Measurements from ENCODE around the gene VMAC.

Gene VMAC

DNA sequence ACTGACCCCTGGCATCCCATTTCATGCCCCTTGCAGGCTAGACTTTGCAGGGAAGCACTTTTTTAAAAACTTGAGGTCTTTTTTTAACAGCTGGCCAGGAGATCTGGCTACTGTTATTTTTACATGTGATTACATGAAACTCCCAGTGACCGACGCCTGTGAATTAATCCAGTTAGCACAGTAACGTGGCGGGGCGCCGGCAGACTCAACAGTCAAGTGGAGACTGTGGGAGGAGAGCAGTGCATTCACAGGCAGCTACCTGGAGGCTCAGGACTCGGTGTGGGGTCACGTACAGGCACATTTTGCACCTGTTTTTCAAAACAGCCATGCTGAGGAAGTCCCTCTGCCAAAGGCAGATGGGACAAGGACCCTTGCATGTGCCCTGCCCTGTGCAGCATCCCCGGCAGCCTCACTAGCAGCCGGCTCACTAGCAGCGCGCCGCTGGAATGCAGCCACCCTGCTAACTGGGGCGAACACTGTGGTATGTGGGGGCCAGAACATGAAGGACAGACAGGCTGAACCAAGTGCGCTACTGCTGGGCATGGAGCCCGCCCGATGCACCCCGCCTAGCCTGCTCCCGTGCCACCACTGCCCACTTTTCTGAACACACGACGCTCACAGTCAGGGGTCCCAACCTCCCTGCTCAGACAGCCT, 28.1 kb downstream of the VMAC start:
- no peak for FAIRE-seq

DNA sequence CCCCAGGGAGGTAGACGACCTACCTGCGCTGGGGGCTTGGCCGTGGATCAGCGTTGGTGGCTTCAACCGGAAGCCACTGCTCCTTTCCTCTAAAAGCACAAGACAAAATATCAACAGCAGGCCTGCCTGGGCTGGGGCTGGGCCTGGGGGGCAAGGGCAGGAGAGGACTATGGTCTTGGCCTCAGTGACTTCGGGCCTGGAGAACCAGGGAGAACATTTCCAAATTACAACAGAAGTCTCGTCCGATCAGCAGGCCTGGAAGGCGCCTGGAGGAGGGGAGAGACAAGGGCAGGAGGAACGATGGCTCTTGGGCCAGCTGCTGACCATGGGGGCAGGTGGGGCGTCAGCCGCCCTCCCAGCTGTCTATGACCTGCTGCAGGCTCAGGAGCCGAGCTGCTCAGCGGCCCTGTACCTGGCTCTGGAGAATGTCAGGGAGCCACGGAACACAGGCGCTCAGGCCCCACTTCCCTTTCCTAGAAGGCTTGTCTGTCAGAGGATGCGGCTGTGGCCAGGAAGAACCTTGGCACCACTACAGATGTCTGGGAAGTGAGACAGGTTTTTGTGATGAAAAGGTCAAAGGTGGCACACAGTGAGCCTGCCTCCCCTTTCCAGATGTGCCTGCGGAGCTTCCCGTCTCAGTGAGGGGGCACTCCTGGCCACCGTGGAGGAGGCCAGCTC, 28.9 kb downstream of the VMAC start:
- FAIRE-seq = no peak

DNA sequence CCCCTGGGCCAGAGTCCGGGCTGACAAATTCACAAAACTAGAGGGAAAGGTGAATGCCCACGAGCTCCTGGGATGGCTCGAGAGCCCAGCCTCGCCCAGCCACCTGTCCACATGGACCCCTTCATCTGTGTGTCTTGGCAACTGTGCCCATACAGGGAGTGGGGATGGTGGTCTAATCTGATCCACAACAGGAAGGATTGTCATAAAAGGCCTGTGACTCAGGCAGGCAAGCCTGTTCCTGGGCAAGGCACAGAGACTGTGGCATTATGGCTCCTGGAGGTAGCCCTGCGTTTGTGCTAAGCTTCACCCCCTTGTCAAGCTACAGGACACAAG, 29.4 kb downstream of the VMAC start:
- FAIRE-seq = no peak

DNA sequence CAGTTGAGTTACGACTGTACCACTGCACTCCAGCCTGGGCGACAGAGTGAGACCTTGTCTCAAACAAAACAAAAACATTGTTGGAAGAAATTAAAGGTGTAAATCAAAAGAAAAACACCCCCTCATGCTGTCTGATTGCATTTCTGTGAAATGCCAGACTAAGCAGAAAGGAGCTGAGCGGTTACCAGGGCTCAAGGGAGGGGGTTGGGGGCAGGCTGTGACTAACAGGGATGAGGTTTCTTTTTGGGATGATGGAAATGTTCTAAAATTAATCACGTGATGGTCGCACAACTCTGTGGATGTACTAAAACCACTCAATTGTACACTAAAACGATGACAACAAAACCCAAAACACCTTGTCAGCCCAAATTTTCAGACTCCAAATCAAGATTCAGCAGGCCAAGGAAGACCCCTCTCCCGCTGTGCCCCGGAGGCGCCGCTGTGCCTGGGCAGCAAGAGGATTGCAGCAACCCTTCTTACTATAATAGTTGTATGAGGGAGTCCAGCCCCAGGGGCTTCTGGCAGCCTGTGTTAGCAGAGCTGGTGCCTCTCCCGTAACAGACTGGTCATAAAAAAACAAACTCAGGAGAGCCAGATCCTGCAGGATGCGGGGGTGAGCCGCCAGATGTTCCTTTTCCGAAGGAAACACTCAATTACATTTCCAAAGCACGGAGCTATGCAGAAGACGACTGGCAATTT, 30.3 kb downstream of the VMAC start:
- FAIRE-seq = no peak

DNA sequence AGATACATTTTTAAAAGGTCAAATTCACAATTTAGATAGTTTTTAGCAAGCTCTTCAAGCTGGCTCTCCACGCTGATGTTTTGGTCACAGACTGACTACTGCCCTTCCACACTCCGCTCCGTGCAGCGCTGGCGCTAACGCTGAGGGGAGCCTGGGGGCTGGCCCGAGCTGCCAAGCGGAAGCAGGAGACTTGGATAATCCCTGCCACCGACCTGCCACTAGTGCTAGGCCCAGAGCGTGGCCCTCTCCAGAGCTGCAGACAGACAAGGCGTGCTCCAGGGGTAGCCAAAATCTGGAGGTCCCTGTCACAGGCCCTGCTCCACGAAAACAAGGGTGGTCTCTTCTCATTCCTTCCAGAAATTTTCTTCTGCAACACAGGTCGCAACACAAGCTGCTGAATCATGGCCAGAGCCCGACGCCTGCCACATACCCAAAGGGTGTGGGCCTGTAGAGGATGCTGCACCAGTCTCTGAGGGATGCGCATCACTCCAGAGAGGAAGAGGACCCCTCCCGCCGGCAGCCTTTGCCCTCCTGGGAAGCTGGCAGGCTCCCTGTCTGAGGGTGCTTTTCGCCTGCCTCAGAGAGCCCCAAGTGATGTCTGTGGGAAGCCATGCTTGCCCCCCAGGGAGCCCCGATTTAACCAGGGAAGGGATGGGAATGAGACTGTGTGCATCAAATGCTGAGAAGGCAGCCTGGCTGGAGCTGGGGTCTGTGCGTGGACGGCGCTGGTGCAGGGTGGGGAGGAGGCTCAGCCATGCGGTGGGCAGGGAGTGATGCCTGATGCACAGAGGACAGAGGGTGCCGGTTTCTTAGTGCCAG, 31.0 kb downstream of the VMAC start:
- FAIRE-seq = no peak

DNA sequence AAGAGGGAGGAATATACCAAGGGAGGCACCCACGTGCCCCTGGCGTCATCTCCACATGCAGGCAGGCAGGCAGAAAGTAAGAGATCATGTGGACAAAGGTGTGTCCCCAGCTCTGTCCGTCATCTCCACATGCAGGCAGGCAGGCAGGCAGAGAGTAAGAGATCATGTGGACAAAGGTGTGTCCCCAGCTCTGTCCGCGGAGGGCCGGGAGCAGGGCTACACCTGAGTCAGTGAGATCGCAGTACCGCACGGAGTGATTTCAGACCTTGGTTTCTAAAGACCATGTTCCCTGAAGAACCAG, 31.6 kb downstream of the VMAC start:
- no peak for FAIRE-seq

DNA sequence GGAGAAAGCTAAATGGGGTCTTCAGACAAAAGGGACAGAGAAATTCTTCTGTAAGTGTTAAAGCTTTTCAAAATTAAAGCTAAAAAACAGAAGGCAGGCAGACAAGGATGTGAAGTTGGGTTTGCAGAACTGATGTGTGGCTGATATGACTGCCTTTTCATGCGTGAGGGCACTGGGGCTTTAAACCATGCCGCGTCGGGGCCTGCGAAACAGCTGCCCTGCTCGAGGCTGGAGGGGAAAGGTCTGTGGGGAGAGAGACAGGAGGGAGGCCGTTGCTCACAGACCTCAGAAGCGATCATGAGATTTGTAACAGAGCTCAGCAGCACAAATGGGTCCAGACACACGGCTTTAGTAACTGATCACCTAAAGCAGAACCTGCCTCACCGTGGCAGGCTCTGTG, 32.9 kb downstream of the VMAC start:
- no peak for FAIRE-seq

DNA sequence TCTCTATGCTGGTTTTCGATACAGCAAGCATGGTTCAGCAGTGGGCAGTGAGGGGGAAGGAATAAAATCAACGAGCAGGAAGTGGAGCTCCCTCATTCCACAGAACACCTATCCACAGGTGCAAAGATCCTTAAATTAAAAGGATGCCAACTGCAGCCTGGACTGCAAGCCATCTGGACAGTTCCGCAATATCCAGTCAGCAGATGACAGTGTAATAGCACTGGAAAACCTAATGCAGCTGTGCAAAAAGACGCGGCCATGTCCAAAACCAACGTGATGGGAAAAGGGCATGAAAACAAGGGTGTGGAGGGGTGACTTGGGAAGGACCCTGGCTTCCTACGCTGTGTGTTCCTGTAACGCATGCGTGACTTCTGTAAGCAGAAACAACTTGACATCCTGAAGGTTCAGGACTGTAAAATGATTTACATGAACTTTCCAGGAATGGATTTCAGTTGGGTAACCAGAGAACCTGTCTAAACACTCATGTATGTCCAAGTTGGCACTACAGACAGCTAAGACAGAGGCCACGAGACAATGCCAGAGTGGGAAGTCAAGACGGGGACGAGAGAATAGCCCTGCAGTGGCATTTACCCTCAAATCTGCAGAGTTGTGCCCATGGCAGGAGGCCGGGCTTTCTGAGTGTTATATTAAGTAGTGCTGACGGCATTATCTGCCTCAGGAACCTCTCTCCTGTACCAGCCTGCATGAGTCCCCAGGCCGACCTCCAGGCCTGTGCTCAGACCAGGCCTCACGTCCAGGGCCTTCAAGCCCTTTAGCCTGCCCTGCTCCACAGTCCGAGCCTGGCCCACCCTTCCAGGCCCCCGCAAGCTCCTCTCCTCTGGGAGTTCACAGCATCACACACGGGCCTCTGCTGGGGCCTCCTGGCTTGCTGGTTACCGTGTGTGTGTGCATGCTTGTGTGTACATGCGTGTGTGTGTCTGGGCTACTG, 35.9 kb downstream of the VMAC start:
- FAIRE-seq = no peak

DNA sequence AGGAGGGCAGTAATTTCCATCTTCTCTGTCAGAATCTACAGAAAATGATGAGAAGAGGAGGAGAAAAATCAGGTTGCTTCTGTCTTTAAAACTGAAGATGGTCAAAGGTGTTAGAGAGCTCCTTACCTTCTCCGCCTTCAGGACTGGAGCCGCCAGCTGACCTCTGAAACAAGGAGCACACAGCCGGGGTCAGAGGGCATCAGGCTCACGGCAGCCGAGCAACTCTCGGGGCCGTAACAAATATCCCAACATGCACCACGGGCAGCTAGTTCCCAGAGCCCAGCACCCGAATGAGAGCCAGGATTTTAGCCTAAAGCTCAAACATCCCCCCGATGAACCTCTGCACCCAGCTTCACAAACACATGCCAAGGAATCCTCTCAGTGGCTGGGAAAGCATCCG, 37.0 kb downstream of the VMAC start:
- no peak for FAIRE-seq

DNA sequence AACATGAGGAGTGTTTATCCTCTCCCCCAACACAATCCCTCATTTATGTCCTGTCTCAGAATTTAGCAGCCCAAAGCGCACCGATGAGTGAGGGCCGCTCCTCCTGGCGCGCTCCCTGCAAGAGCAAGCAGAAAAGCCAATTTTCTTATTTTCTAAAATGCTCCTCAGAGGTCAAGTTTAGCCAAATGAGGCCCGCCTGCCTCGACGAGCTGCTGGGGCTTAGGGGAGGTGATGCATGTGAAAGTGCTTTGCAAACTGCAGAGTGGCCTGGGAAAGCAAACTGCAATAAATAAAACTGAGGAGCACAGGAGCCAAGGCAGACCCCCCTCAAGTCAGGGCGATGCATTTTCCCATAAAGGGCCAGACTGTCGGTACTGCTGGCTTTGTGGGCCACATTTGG, 38.4 kb downstream of the VMAC start:
- no peak for FAIRE-seq

DNA sequence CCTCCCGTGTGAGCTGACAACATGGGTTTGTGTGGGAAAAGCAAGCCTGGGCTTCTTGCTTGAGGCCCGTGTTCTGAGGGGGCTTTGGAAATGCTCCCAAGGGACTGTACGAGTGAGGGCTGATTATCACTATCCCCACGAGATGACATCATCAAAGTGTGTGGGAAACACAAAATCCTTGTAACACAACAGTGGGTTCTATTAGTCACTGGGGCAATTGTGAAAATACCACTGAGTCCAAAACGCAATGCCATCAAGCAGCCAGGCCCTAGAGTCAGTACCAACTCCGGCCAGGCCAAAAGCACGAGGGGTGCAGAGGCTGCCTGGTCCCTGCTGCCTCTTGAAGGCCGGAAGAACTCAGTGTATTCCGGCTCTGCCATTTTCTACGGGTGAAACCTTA, 39.0 kb downstream of the VMAC start:
- no peak for FAIRE-seq

DNA sequence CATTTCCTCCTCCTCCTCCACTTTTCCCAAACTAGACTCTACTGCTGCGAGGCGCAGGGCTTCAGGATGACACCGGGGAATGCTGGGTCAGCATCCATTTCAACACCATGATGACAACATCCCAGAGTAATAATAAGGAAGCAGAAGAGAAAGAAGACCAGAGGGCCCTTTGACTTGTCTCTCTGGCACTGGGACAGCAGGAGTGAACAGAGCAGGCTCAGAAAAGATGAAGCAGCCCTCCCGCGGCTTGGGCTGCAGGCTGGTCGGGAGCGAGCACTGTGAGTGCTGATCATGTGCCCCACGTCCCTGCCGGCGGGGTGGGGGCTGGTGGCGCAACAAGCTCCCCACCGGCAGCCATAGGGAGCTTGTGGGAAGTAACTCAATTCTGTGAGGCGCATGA, 42.8 kb downstream of the VMAC start:
- FAIRE-seq = no peak

DNA sequence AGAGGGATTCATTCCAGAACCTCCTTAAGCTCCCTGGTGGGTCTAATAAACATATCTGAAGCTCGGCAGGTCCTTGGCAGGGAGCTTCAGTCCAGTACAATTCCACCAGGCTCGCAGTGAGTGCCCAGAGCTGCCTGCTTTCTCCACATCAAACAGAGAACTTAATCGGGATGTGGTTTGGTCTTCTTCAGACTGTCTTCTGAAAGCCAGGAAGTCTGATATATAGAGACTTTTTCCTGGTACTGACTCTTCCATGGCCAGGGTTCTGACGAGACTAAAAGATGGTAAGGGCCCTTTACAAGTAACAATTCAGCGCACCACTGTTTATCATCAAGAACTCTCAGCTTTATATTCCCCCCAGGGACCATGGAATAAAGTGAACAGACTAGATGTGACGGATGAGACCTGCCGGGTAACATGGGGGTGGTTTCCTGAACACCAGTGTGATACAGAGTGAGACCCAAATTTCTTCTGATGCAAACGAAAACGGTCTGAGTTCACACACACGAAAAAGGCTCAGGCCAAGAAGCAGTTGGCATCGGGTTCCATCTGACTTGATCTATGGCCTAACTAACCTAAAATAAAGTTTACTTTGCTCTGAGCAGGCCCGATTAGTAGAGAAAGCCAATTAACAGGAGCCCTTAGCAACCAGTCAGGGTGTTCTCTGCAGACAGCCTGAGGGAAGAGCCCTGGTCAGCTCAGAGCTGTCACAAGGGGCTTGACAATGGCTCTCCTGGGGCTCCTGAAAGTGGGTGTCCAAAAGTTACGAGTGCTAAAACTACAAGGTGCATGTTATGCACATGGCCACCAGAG, 44.3 kb downstream of the VMAC start:
- no peak for FAIRE-seq

DNA sequence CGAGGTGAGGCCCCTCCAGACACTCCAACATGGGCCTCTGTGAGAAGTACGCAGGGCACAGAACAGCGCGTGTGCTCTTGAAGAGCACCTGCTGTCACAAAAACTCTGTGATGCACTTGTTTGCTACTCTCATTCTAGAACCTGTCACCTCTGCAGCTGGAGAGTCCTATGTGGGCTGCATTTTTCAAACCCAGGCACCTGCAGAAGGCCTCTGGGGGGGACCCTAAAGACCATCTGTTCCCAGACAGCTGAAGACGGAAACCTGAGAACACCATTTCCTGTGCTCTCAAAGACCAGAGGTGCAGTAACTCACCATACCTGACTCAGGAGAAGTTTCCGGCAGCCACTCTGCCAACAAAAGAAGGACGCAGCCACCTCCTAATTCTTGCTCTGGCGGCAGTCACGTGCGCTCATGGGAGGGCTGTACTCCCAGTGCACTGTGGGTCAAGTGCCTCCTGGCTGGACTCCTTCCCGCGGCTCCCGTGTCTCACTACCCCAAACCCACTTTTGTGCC, 45.2 kb downstream of the VMAC start:
- no peak for FAIRE-seq

DNA sequence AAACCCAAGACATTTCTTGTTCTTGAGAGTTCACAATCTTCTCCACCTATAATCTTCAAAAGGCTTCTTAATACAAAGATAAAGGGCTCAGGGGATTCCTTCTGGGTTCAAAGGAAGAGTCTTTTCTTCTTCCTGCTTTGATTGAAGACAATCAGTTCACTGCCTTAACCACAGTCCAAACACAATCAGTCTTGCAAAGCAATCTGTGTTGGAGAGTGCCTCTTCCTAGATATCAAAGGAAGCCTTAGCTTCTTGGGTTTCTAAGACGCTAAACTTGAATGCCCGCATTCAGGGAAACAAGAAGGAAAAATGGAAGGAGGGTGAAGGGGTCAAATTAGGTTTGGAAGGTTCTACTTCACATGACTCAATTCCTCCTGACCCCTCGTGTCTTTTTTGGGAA, 46.1 kb downstream of the VMAC start:
- FAIRE-seq = no peak

DNA sequence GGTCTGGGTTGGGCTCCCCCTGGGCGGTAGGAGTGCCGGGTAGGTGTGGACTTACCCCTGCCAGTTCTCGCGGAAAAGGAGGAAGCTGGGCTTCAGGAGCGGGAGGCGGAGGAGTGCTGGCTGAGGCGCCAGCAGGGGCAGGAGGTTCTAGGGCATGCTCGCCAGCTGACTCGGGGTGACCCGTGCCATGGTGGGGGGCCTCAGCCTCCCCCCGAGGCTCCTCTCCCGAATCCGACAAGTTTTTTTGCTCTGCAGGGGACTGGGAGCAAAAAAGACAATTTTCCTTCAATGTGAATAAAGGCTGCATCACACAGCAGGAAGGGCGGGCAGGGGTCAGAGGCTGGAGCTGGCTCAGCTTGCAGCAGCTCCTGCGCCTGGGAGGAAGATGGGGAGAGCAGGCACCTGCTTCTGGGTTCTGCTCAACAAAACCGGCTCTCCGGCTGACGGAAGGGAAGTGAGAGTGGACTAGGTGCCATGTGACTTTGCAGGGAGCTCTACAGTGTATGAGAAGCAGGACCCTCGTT, 46.7 kb downstream of the VMAC start:
- no peak for FAIRE-seq

DNA sequence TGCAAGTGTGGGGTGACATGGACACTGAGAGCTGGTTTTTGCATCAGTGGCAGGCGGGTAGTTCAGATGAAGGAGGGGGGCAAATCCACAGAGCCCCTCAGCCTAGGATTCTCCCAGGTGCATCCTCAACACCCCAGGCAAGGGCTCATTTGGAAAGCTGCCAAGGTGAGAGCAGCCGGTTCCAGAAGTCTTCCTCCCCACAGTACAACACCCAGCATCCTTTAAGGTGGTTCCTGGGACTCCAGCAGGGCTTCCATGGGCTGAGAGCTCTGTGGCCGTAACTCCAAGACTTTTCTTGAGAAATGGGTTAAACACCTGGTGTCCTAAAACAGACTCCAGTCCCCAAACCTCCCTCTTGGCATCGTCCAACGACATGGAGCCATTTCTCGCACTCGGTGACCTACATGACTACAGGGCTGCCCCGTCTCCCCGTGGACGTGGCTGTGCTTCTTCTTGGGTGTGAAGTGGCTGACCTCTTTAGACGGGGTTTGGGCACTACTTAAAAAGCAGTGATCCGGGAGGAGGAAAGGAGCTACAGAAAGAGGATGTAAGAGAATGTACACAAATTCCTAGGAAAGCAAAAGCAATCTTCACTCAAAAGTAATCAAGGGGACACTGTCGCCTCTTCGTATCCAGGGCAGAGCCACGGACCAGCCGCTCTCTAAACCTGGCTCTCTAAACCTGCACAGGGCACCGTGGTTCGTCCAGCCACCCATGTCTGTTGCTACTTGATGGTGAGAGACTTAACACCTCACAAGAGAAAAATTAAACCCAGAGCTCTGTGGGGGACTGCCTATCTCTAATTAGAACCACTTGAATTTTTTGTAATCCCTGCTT, 47.7 kb downstream of the VMAC start:
- FAIRE-seq = no peak

DNA sequence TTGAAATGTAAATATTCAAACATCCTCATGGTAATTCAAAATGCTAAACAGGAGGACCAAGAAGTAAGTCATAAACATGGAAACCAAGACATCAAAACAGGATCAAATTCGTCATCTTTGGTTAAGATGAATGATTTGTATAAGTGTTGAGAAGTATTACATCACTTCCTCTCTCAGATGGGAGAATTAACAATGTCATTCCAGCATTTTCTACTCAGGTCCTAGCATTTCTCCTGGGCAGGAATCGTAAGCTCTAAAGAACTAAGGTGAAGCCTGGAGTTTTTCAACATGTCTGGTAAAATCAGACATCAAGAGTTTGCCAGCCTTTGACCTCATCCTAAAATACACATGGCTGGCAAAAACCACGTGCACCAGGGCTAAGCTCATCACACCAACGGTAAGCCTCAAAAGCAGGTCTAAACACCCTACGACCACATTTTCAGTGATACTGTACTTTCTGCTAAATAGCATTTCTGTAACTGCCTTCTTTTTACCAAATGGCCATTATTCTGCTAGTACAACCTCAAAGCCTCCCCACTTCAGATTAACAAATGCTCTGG, 48.4 kb downstream of the VMAC start:
- no peak for FAIRE-seq

DNA sequence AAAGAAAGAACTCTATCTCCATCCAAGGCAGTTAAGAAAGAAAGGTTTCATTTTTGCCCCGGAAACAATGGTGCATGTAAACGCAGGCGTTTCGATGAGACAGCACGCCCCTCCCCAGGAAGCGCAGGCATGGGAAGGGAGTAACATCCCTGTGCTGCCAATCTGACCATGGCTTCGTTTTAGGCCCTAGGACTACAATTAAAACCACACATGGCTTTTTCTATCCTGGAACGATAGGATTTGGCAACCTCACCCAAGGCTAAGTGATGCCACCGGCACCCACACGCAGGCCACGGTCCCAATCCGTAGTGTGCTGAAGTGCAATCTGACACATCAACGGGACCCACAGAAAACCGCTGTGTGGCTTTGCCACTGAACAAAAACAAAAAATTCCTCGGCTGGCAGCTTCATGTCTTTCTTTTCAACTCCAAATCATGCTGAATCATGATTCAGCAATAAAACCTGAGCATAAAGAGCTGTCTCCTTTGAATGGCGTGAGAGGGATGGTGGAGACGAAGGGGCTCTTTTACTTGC, 49.1 kb downstream of the VMAC start:
- FAIRE-seq = no peak

DNA sequence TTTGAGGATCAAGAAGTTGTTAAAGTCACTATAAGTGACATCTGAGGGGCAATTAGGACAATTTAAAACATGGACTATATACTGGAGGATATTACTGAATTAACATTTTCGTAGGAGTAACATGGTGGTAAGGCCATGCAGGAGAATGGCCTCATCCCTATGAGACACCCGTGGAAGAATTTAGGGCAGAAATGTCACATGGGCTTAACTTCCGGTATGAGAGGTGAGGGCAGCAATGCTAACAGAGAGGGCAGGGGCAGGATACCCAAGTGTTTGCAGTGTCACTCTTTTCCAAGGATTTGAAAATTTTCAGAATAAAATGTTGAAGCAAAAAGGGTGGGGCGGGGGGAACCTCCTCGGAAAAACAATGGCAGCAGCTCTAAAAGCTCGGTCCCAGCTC, 49.6 kb downstream of the VMAC start:
- no peak for FAIRE-seq
